Measurements from ENCODE around the gene CLCN7. TPM values are rescaled to one million over a fixed set of nuclear protein-coding genes. Genes with fewer than 3 reads are reported as not detected.

The CLCN7 gene
- total and polyA plus RNA-seq, 8 donors, result 31.0 to 91.2 (median 36.2) TPM

DNA sequence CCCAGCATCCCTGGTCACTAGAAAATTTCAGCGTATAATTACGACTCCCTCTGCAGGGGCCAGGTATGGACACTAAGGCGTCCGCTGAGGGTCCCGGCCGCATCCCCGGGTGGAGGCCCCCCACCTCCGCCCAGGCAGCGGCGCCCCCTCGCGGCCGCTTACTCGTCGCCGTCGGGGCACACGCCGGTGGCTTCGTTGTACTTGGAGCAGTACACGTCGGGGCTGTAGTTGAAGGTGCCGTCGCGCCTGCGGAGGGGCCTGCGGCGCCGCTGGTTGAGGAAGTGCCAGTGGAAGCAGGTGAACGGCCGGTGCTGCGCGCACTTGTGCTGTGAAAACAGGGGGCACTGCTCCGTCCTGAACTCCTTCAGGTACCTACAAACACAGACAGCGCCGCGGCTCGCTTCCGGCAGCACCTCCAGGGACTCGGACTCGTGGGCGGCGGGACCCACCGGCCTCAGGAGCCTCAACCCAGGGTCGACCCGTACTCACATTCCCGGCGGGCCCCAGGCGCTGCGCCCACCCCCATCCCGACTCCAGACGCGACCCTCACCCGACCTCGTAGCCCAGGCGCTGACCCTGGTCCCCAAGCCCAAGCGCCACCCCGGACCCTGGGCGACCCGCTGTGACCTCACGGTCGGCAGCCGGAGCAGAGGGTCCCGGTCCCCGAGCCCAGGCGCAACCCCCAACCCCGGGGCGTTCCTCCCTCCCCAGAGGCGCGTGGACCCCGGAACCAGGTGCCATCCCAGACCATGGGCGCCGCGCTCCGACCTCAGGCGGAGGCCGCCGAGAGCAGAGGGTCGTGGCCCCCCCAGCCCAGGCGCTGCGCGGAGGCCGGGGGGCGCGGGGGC is 60.9 kb downstream of the CLCN7 start:
- Histone ChIP-seq H3K4me1 (peaks cover 0 to 6% (median 0%) of the 10 kb centered on the region in 3 donors), H3K36me3 (no peaks in the 10 kb centered on the region), H3K27ac (peak overlapping the region; percentile 39 to 72 (median 64)), H3K4me3 (peak overlapping the region; percentile 87 to 94 (median 88)), H3K27me3 (no peaks in the 10 kb centered on the region), H3K9me3 (no peaks in the 10 kb centered on the region)
- intact Hi-C loops (cut with DNase I), result no loop called here
- peak; percentile 36 to 87 (median 60) for DNase-seq
- WGBS, 2 donors, result 4 to 5% methylated on average over 63 to 85 of the region's 85 CpGs
- TF ChIP-seq, protein P1, sequence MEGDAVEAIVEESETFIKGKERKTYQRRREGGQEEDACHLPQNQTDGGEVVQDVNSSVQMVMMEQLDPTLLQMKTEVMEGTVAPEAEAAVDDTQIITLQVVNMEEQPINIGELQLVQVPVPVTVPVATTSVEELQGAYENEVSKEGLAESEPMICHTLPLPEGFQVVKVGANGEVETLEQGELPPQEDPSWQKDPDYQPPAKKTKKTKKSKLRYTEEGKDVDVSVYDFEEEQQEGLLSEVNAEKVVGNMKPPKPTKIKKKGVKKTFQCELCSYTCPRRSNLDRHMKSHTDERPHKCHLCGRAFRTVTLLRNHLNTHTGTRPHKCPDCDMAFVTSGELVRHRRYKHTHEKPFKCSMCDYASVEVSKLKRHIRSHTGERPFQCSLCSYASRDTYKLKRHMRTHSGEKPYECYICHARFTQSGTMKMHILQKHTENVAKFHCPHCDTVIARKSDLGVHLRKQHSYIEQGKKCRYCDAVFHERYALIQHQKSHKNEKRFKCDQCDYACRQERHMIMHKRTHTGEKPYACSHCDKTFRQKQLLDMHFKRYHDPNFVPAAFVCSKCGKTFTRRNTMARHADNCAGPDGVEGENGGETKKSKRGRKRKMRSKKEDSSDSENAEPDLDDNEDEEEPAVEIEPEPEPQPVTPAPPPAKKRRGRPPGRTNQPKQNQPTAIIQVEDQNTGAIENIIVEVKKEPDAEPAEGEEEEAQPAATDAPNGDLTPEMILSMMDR (IDR thresholded peaks at IDR 0.05), result peak; percentile 19 to 48 (median 24)
- FAIRE-seq, result no peak
- peak; percentile 36 to 75 (median 64) for ATAC-seq

DNA sequence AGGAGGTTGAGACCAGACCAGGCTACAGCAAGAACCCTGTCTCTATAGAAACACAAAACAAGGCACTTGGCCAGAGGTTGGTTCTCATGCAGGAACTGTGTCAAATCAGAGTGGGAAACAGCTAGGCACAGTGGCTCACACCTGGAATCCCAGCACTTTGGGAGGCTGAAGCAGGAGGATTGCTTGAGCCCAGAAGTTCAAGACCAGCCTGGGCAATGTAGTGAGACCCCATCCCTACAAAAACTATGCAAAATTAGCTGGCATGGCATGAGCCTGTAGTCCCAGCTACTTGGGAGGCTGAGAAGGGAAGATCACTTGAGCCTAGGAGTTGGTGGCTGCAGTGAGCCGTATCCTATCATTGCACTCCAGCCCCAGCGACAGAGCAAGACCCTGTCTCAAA is 62.0 kb downstream of the CLCN7 start:
- TF ChIP-seq, protein P1 (IDR thresholded peaks at IDR 0.05), result no peak
- Histone ChIP-seq H3K9me3 (no peaks in the 10 kb centered on the region), H3K36me3 (no peaks in the 10 kb centered on the region), H3K27ac (no peak overlapping the region), H3K27me3 (no peaks in the 10 kb centered on the region), H3K4me1 (peaks cover 3 to 5% (median 4%) of the 10 kb centered on the region in 3 donors), H3K4me3 (no peak overlapping the region)
- intact Hi-C loops (cut with DNase I), result no loop called here
- no peak for FAIRE-seq
- DNase-seq, result no peak
- WGBS, 2 donors, result 69 to 88% methylated on average over 2 of the region's 2 CpGs
- no peak for ATAC-seq

DNA sequence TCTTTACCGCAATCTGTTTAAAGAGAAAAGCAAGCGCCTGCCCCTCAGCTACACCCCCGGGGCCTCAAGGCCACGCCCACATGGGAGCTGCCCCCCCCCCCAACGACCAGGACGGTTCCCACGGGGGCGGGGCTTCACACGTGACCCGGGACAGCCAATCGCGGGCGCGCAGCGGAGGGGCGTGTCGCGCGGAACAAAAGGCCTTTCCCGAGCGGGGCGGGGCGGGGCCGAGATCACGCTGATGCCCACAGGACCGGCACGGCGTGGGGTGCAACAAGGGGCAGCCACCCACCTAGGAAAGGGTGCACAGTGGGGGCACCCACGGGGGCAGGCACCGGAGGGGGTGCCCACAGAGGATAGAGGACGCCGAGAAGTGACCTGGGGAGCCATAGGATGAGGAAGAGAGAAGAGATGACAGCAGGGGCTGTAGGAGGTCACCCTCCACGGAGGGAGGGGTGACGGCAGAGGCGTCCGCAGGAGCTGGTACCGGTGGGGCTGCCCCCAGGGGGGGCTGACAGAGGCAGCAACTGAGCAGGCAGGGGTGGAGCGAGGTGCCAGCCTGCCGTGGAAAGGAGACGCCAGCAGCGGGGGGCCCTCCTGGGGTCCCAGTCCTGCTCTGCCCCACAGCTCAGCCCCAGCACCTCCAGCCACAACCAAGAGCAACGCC is 66.5 kb downstream of the CLCN7 start:
- peak; percentile 63 for FAIRE-seq

DNA sequence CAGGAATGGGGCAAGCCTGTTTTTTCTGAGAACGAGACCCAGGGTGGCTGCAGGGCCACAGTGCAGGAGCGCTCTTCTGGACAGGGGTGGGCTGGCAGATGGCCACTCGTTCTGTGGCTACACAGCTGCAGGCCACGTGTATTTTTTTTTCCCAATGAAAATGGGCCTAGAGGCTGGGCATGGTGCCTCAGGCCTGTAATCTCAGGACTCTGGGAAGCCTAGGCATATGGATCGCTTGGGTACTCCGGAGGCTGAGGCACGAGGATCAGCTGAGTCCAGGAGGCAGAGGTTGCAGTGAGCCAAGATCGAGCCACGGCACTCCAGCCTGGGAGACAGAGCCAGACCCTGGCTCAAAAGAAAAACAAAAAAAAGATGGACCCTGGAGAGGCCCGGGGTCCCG is 67.1 kb downstream of the CLCN7 start:
- DNase-seq (peak in 1 of 6 donors; percentile 41), FAIRE-seq (no peak), ATAC-seq (peak; percentile 23 to 47 (median 40))
- 7 to 12% methylated on average over 11 of the region's 11 CpGs for WGBS, 2 donors
- TF ChIP-seq, protein P1 (IDR thresholded peaks at IDR 0.05), result no peak
- H3K4me1 ChIP-seq, result peaks cover 3 to 5% (median 4%) of the 10 kb centered on the region in 3 donors
- no peaks in the 10 kb centered on the region for H3K36me3 ChIP-seq
- no peaks in the 10 kb centered on the region for H3K27me3 ChIP-seq
- intact Hi-C loops (cut with DNase I), result no loop called here
- peak overlapping the region in 2 of 4 donors; percentile 27 to 38 for H3K27ac ChIP-seq
- H3K4me3 ChIP-seq, result peak overlapping the region in 2 of 4 donors; percentile 36 to 52
- H3K9me3 ChIP-seq, result no peaks in the 10 kb centered on the region

More for the DNA sequence above, 66.5 kb downstream of the CLCN7 start:
- 2 to 3% methylated on average over 40 to 42 of the region's 42 CpGs for WGBS, 2 donors
- peak overlapping the region in 3 of 4 donors; percentile 33 to 52 (median 36) for H3K4me3 ChIP-seq
- ATAC-seq, result peak; percentile 95 to 98 (median 97)
- DNase-seq, result peak; percentile 88 to 99 (median 95)
- peaks cover 3 to 5% (median 4%) of the 10 kb centered on the region in 3 donors for H3K4me1 ChIP-seq
- intact Hi-C loops (cut with DNase I), result no loop called here
- H3K27ac ChIP-seq, result peak overlapping the region in 2 of 4 donors; percentile 27 to 38
- H3K27me3 ChIP-seq, result no peaks in the 10 kb centered on the region
- no peaks in the 10 kb centered on the region for H3K36me3 ChIP-seq
- no peaks in the 10 kb centered on the region for H3K9me3 ChIP-seq
- TF ChIP-seq, protein P1 (IDR thresholded peaks at IDR 0.05), result no peak
